Parathyroid adenoma (tissue), 2 donors: Measurements from ENCODE around the gene KRT76.

Experiments used
- H2AFZ ChIP-seq: fragments of 300-600 bp; sonication (generic); one replicate; pipeline ENCODE4 v1.7.0; 2017; ENCODE audit warnings: antibody characterized with exemption, mild to moderate bottlenecking
- H3K27ac ChIP-seq: fragments of 300-600 bp; sonication (generic); one replicate; pipeline ENCODE4 v1.7.0; 2017
- H3K27me3 ChIP-seq: fragments of 300-600 bp; sonication (generic); one replicate; pipeline ENCODE4 v1.7.0; 2017; ENCODE audit warnings: low read length; ENCODE audit not compliant: control insufficient read depth, insufficient read depth
- H3K36me3 ChIP-seq: fragments of 300-600 bp; sonication (generic); one replicate; pipeline ENCODE4 v1.7.0; 2017; ENCODE audit warnings: low read length; ENCODE audit not compliant: control insufficient read depth, insufficient read depth
- H3K4me1 ChIP-seq: fragments of 300-600 bp; sonication (generic); one replicate; pipeline ENCODE4 v1.7.0; 2017; ENCODE audit warnings: control low read depth
- H3K4me2 ChIP-seq: fragments of 300-600 bp; sonication (generic); one replicate; pipeline ENCODE4 v1.7.0; 2017; ENCODE audit warnings: low read length
- H3K4me3 ChIP-seq: fragments of 300-600 bp; sonication (generic); one replicate; pipeline ENCODE4 v1.7.0; 2017; ENCODE audit warnings: low read depth, low read length
- H3K79me2 ChIP-seq: fragments of 300-600 bp; sonication (generic); one replicate; pipeline ENCODE4 v1.7.0; 2017; ENCODE audit warnings: control low read depth
- H3K9ac ChIP-seq: fragments of 300-600 bp; sonication (generic); one replicate; pipeline ENCODE4 v1.7.0; 2017; ENCODE audit warnings: mild to moderate bottlenecking
- H3K9me3 ChIP-seq: fragments of 300-600 bp; sonication (generic); one replicate; pipeline ENCODE4 v1.7.0; 2017; ENCODE audit warnings: low read length; ENCODE audit not compliant: control insufficient read depth
- CTCF ChIP-seq: fragments of 300-600 bp; sonication (generic); IDR thresholded peaks from one replicate; pipeline ENCODE4 v1.7.0; 2017; ENCODE audit warnings: antibody characterized with exemption, mild to moderate bottlenecking
- donor health status: primary hyperparathyroidism.

Gene KRT76

GRCh38 chr12:52799505-52800211, 22.5 kb upstream of the KRT76 start:
- no peak for TF ChIP-seq CTCF

GRCh38 chr12:52798671-52799504, 21.7 kb upstream of the KRT76 start:
- TF ChIP-seq CTCF = no peak
- no peaks in the 10 kb centered on the region for H3K4me1 ChIP-seq
- no peak overlapping the region for H3K27ac ChIP-seq
- H3K36me3 ChIP-seq = no peaks in the 10 kb centered on the region
- no peak overlapping the region for H2AFZ ChIP-seq
- no peaks in the 10 kb centered on the region for H3K79me2 ChIP-seq
- H3K4me3 ChIP-seq = no peak overlapping the region
- no peak overlapping the region for H3K4me2 ChIP-seq
- no peaks in the 10 kb centered on the region for H3K27me3 ChIP-seq
- H3K9ac ChIP-seq = no peak overlapping the region
- H3K9me3 ChIP-seq = no peaks in the 10 kb centered on the region

More at GRCh38 chr12:52799505-52800211, 22.5 kb upstream of the KRT76 start:
- no peak overlapping the region for H2AFZ ChIP-seq
- H3K27ac ChIP-seq = no peak overlapping the region
- H3K27me3 ChIP-seq = no peaks in the 10 kb centered on the region
- H3K4me3 ChIP-seq = no peak overlapping the region
- H3K79me2 ChIP-seq = no peaks in the 10 kb centered on the region
- H3K4me1 ChIP-seq = no peaks in the 10 kb centered on the region
- no peak overlapping the region for H3K9ac ChIP-seq
- no peaks in the 10 kb centered on the region for H3K36me3 ChIP-seq
- no peak overlapping the region for H3K4me2 ChIP-seq
- no peaks in the 10 kb centered on the region for H3K9me3 ChIP-seq

GRCh38 chr12:52798003-52798670, 21.0 kb upstream of the KRT76 start:
- no peak overlapping the region for H3K27ac ChIP-seq
- H3K9ac ChIP-seq = no peak overlapping the region
- H3K4me3 ChIP-seq = no peak overlapping the region
- no peak overlapping the region for H2AFZ ChIP-seq
- H3K36me3 ChIP-seq = no peaks in the 10 kb centered on the region
- H3K4me1 ChIP-seq = no peaks in the 10 kb centered on the region
- H3K27me3 ChIP-seq = no peaks in the 10 kb centered on the region
- no peaks in the 10 kb centered on the region for H3K9me3 ChIP-seq
- H3K79me2 ChIP-seq = no peaks in the 10 kb centered on the region
- H3K4me2 ChIP-seq = no peak overlapping the region
- TF ChIP-seq CTCF = no peak

- no peak overlapping the region for H3K4me2 ChIP-seq
- no peak overlapping the region for H3K4me3 ChIP-seq
- H3K79me2 ChIP-seq = no peaks in the 10 kb centered on the region
- no peaks in the 10 kb centered on the region for H3K36me3 ChIP-seq
- no peak for TF ChIP-seq CTCF
- no peaks in the 10 kb centered on the region for H3K4me1 ChIP-seq
- H3K27me3 ChIP-seq = no peaks in the 10 kb centered on the region
- H3K9me3 ChIP-seq = no peaks in the 10 kb centered on the region
- H2AFZ ChIP-seq = no peak overlapping the region
- no peak overlapping the region for H3K27ac ChIP-seq
- H3K9ac ChIP-seq = no peak overlapping the region
Observed at GRCh38 chr12:52797529-52797894, 20.4 kb upstream of the KRT76 start.
